Osteoblast (primary cell): ENCODE results near the gene PTPRR. TPM values are rescaled to one million over a fixed set of nuclear protein-coding genes. Genes with fewer than 3 reads are reported as not detected.

Experiments
- DNase-seq: peaks from one replicate; pipeline ENCODE4 v3.0.0; 2011; ENCODE audit warnings: low spot score, mixed read lengths; ENCODE audit not compliant: insufficient read length; ENCODE audit errors: missing footprints
- H2AFZ ChIP-seq: 2 replicates; pipeline ENCODE4 v1.6.0; 2011; ENCODE audit warnings: mild to moderate bottlenecking, low read length
- H3K27ac ChIP-seq: 2 replicates; pipeline ENCODE4 v1.5.1; 2011; ENCODE audit warnings: mild to moderate bottlenecking, low read depth, low read length, moderate library complexity
- H3K27me3 ChIP-seq: 2 replicates; pipeline ENCODE4 v1.6.0; 2012; ENCODE audit warnings: mild to moderate bottlenecking, control low read depth, inconsistent platforms, low read length, moderate library complexity; ENCODE audit not compliant: insufficient read depth
- H3K36me3 ChIP-seq: 2 replicates; pipeline ENCODE4 v1.5.1; 2011; ENCODE audit warnings: mild to moderate bottlenecking, low read length, control low read depth, moderate library complexity; ENCODE audit not compliant: insufficient read depth
- H3K4me1 ChIP-seq: 2 replicates; pipeline ENCODE4 v1.5.1; 2011; ENCODE audit warnings: mild to moderate bottlenecking, low read length, control low read depth, moderate library complexity; ENCODE audit not compliant: insufficient read depth
- H3K4me2 ChIP-seq: 2 replicates; pipeline ENCODE4 v1.6.0; 2011; ENCODE audit warnings: mild to moderate bottlenecking, low read length; ENCODE audit not compliant: insufficient read depth
- H3K4me3 ChIP-seq: fragments of 200-600 bp; sonication (generic); 3 replicates; pipeline ENCODE4 v1.5.1; 2012; ENCODE audit warnings: mild to moderate bottlenecking, low read length, inconsistent platforms; ENCODE audit not compliant: insufficient read depth
- H3K79me2 ChIP-seq: 2 replicates; pipeline ENCODE4 v1.6.0; 2012; ENCODE audit warnings: mild to moderate bottlenecking, low read length, control low read depth, inconsistent platforms; ENCODE audit not compliant: insufficient read depth
- H3K9me3 ChIP-seq: 2 replicates; pipeline ENCODE4 v1.5.1; 2011; ENCODE audit warnings: low read depth, low read length, control low read depth
- H4K20me1 ChIP-seq: 2 replicates; pipeline ENCODE4 v1.6.0; 2012; ENCODE audit warnings: mild to moderate bottlenecking, low read length, control low read depth; ENCODE audit not compliant: insufficient read depth
- CTCF ChIP-seq: IDR thresholded peaks from 2 replicates; pipeline ENCODE4 v1.5.1; 2011; ENCODE audit warnings: mild to moderate bottlenecking, low read depth, low read length, moderate library complexity; ENCODE audit errors: extremely low read depth
- total RNA-seq: library from RNA; depleted of rRNA; stranded (reverse); fragments of >200 nt; gene quantifications from 2 replicates; pipeline ENCODE4 v1.2.3, GENCODE V29; 2012

The PTPRR gene
- total RNA-seq, 1 donor, result not detected

DNA sequence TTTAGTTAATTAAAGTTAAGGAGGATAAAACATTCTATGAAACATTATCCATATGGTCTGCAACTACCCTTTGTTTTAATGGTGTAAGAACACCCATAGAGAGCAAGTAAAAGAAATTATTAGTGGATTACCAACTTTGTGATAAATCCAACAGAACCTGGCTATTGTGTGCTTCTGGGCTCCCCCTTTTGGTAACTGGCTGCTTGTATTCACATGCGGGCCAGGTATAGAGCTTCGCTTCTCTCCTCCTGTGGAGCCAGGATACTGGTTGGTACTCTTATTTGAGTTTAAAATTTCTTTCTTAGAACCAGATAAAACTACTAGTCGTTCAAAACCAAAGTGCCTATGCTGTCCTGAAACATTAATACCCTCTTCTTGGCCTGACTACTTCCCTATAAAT lies 81.0 kb downstream of the PTPRR start:
- Histone ChIP-seq H3K27me3 (peaks cover 5% of the 10 kb centered on the region), H3K79me2 (no peaks in the 10 kb centered on the region), H4K20me1 (no peaks in the 10 kb centered on the region), H2AFZ (no peak overlapping the region), H3K27ac (no peak overlapping the region), H3K4me2 (no peak overlapping the region), H3K9me3 (no peaks in the 10 kb centered on the region), H3K36me3 (no peaks in the 10 kb centered on the region), H3K4me3 (no peak overlapping the region), H3K4me1 (no peaks in the 10 kb centered on the region)
- DNase-seq, result no peak
- peak; percentile 5 for TF ChIP-seq CTCF

GRCh38 chr12:70838127-70838526 lies 82.4 kb downstream of the PTPRR start:
- no peak overlapping the region for H3K27ac ChIP-seq
- H3K36me3 ChIP-seq, result no peaks in the 10 kb centered on the region
- no peak for TF ChIP-seq CTCF
- H2AFZ ChIP-seq, result no peak overlapping the region
- H3K27me3 ChIP-seq, result peaks cover 10% of the 10 kb centered on the region
- no peaks in the 10 kb centered on the region for H3K4me1 ChIP-seq
- no peaks in the 10 kb centered on the region for H3K79me2 ChIP-seq
- H3K9me3 ChIP-seq, result no peaks in the 10 kb centered on the region
- no peak overlapping the region for H3K4me2 ChIP-seq
- no peak for DNase-seq
- no peak overlapping the region for H3K4me3 ChIP-seq
- no peaks in the 10 kb centered on the region for H4K20me1 ChIP-seq

DNA sequence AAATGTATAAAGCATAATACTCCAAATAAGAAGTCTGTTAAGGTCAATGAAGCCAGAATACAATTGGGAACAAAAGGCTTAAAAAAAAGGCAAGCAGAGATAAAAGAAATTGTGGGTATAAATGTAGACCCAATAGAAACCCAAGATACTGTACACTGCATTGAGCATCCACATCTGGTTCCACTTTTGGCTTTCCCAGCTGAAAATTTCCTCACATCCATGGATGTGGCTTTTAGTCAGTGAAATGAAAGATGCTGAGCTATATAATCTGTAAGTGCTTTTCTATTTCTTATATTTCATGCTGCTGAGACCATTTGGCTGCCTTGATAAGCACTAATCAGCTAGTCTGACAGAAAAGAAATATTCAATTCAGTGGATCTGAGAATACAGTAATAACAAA lies 83.5 kb downstream of the PTPRR start:
- no peak for TF ChIP-seq CTCF
- Histone ChIP-seq H3K79me2 (no peaks in the 10 kb centered on the region), H3K36me3 (no peaks in the 10 kb centered on the region), H3K4me2 (no peak overlapping the region), H2AFZ (no peak overlapping the region), H3K4me3 (no peak overlapping the region), H3K4me1 (no peaks in the 10 kb centered on the region), H4K20me1 (no peaks in the 10 kb centered on the region), H3K27ac (no peak overlapping the region), H3K27me3 (peaks cover 16% of the 10 kb centered on the region), H3K9me3 (no peaks in the 10 kb centered on the region)
- DNase-seq, result no peak

GRCh38 chr12:70835948-70836347 lies 84.6 kb downstream of the PTPRR start:
- Histone ChIP-seq H4K20me1 (no peaks in the 10 kb centered on the region), H3K4me2 (no peak overlapping the region), H3K36me3 (no peaks in the 10 kb centered on the region), H3K27ac (no peak overlapping the region), H3K4me1 (peaks cover 4% of the 10 kb centered on the region), H3K27me3 (peaks cover 20% of the 10 kb centered on the region), H2AFZ (no peak overlapping the region), H3K4me3 (no peak overlapping the region), H3K9me3 (no peaks in the 10 kb centered on the region), H3K79me2 (no peaks in the 10 kb centered on the region)
- TF ChIP-seq CTCF, result no peak
- no peak for DNase-seq
